GM12878 (cell line): ENCODE data around the gene GH1. TPM values are rescaled to one million over a fixed set of nuclear protein-coding genes. Genes with fewer than 3 reads are reported as not detected.

Experiments
- ATAC-seq: fragments of 200-7000 bp; cut with Tn5 transposase; 3 replicates; pipeline ENCODE4 v1.9.1; 2020; ENCODE audit warnings: mild to moderate bottlenecking, moderate library complexity
- BruUV-seq: library from RNA; stranded (reverse); fragments of 400-500 nt; replicated peaks from 2 replicates; lab custom pipeline; 2021; lab: Mats Ljungman, UMichigan
- CTCF ChIA-PET: fragments of 300-600 bp; sonication (Branson Sonifier 250); formaldehyde crosslinking; extraction: SDS; loops from one replicate; lab custom pipeline; 2021; ENCODE audit warnings: inconsistent platforms; lab: Yijun Ruan, JAX
- POLR2A ChIA-PET: fragments of 350-600 bp; formaldehyde crosslinking; extraction: SDS; loops from one replicate; lab custom pipeline; 2021; ENCODE audit warnings: inconsistent platforms; lab: Charles Lee
- RAD21 ChIA-PET: fragments of 300-600 bp; sonication (Branson Sonifier 250); formaldehyde crosslinking; loops from one replicate; lab custom pipeline; 2023; ENCODE audit warnings: antibody characterized with exemption; ENCODE audit not compliant: unreplicated experiment; lab: Charles Lee
- SMC1A ChIA-PET: fragments of 300-600 bp; sonication (Branson Sonifier 250); formaldehyde crosslinking; loops from one replicate; lab custom pipeline; 2023; ENCODE audit not compliant: unreplicated experiment, uncharacterized antibody; lab: Charles Lee
- DNase-seq: peaks from one replicate; pipeline ENCODE4 v3.0.0-alpha.2; 2011; ENCODE audit warnings: low read depth, low spot score
- FAIRE-seq: peaks from 3 replicates; lab custom pipeline; 2011; peaks lifted over from hg19 to GRCh38; lab: Jason Lieb, UNC
- H2AFZ ChIP-seq: 2 replicates; pipeline ENCODE4 v1.6.0; 2011; ENCODE audit warnings: low read depth, low read length, control low read depth; ENCODE audit not compliant: control insufficient read depth
- H3K27ac ChIP-seq: 2 replicates; pipeline ENCODE4 v1.5.1; 2011; ENCODE audit warnings: control low read depth; ENCODE audit not compliant: control insufficient read depth, insufficient read depth
- H3K27me3 ChIP-seq, 2 experiments: replicated peaks in 1 of 2; 2 replicates each; pipeline versions ENCODE4 v1.6.0 to v1.6.1; 2011; ENCODE audit warnings: low read length in 1 of 2; ENCODE audit not compliant: control insufficient read depth in 2 of 2, insufficient read depth in 2 of 2
- H3K36me3 ChIP-seq, 2 experiments: 2 replicates each; pipeline ENCODE4 v1.5.1; 2011; ENCODE audit warnings: low read length in 1 of 2; ENCODE audit not compliant: control insufficient read depth in 2 of 2, insufficient read depth in 2 of 2
- H3K4me1 ChIP-seq: 2 replicates; pipeline ENCODE4 v1.6.1; 2011; ENCODE audit warnings: mild to moderate bottlenecking, low read length, moderate library complexity, mixed read lengths; ENCODE audit not compliant: control insufficient read depth, insufficient read depth
- H3K4me2 ChIP-seq: 2 replicates; pipeline ENCODE4 v1.6.0; 2011; ENCODE audit warnings: control low read depth; ENCODE audit not compliant: control insufficient read depth, insufficient read depth
- H3K4me3 ChIP-seq: fragments of 200-600 bp; sonication (generic); 2 replicates; pipeline ENCODE4 v1.5.1; 2016
- H3K79me2 ChIP-seq: 2 replicates; pipeline ENCODE4 v1.6.0; 2011; ENCODE audit warnings: low read length; ENCODE audit not compliant: control insufficient read depth, insufficient read depth
- H3K9ac ChIP-seq: 2 replicates; pipeline ENCODE4 v1.8.0; 2011; ENCODE audit warnings: low read length, control low read depth, mixed read lengths; ENCODE audit not compliant: control insufficient read depth, insufficient read depth
- H3K9me3 ChIP-seq: replicated peaks from 3 replicates; pipeline ENCODE4 v1.5.1; 2011; ENCODE audit warnings: mild to moderate bottlenecking, low read length; ENCODE audit not compliant: control insufficient read depth, insufficient read depth
- H4K20me1 ChIP-seq: 2 replicates; pipeline ENCODE4 v1.6.0; 2011; ENCODE audit not compliant: control insufficient read depth, insufficient read depth
- CBX3 ChIP-seq: fragments of 200-600 bp; sonication (generic); IDR thresholded peaks from 2 replicates; pipeline ENCODE4 v1.6.1; 2016; ENCODE audit warnings: low read depth, borderline replicate concordance
- CBX5 ChIP-seq: sonication (generic); IDR thresholded peaks from 2 replicates; pipeline ENCODE4 v1.6.1; 2016; ENCODE audit warnings: low read depth, moderate library complexity, mild to moderate bottlenecking, inconsistent platforms
- CHD1 ChIP-seq: IDR thresholded peaks from 2 replicates; pipeline ENCODE4 v1.6.1; 2012; ENCODE audit warnings: low read depth, low read length, improper control_type of control experiment
- CREM ChIP-seq: IDR thresholded peaks from 2 replicates; pipeline ENCODE4 v1.6.1; 2014; ENCODE audit warnings: antibody characterized with exemption, low read depth
- EED ChIP-seq: sonication (generic); IDR thresholded peaks from 2 replicates; pipeline ENCODE4 v1.6.1; 2016; ENCODE audit warnings: antibody characterized with exemption, low read depth
- EP300 ChIP-seq, 2 experiments: fragments of 150-350 bp in 1 of 2; IDR thresholded peaks; 2 replicates each; pipeline ENCODE4 v1.6.1; 2011 to 2012; ENCODE audit warnings: low read depth in 2 of 2, low read length in 2 of 2, borderline replicate concordance in 1 of 2, improper control_type of control experiment in 1 of 2, inconsistent platforms in 1 of 2; ENCODE audit not compliant: control insufficient read depth in 1 of 2
- ETV6 ChIP-seq, 2 experiments: fragments of 450-650 bp in 1 of 2; IDR thresholded peaks in 1 of 2; conservative IDR thresholded peaks in 1 of 2; 2 replicates each; pipeline ENCODE4 v1.6.1; 2014; ENCODE audit warnings: antibody characterized with exemption in 1 of 2, borderline replicate concordance in 1 of 2, low read depth in 1 of 2, mild to moderate bottlenecking in 1 of 2, moderate library complexity in 1 of 2
- FOS ChIP-seq: IDR thresholded peaks from 3 replicates; pipeline ENCODE4 v1.6.1; 2011; ENCODE audit warnings: borderline replicate concordance; ENCODE audit not compliant: insufficient read length; ENCODE audit errors: extremely low read depth
- JUND ChIP-seq: IDR thresholded peaks from 2 replicates; pipeline ENCODE4 v1.6.1; 2012; ENCODE audit warnings: low read depth, mild to moderate bottlenecking, low read length, improper control_type of control experiment, moderate library complexity
- SRF ChIP-seq, 2 experiments: IDR thresholded peaks; 2 replicates each; pipeline ENCODE4 v1.6.1; 2011; ENCODE audit warnings: low read depth in 2 of 2, low read length in 2 of 2, mild to moderate bottlenecking in 1 of 2, moderate library complexity in 1 of 2
- WGBS: methylation state at CpG from one replicate; pipeline ENCODE4 v1.1.6; 2016; ENCODE audit warnings: low lambda C conversion rate; ENCODE audit not compliant: insufficient replicate concordance, insufficient coverage; ENCODE audit errors: missing lambda C conversion rate; 5-methylcytosine and 5-hydroxymethylcytosine counted together
- in situ Hi-C: fragments of 300-500 bp; cut with MboI; formaldehyde crosslinking; loops from 9 replicates; pipeline ENCODE4 v1.14.3; 2018; ENCODE audit warnings: mixed read lengths
- intact Hi-C: fragments of 100-400 bp; cut with micrococcal nuclease; formaldehyde crosslinking; loops from one replicate; pipeline ENCODE4 v1.14.2; 2022; ENCODE audit not compliant: unreplicated experiment
- polyA plus RNA-seq, 11 experiments: library from polyadenylated mRNA; depleted of rRNA in 4 of 11; unstranded in 6 of 11; stranded (reverse) in 5 of 11; fragments of >200 nt; fragmentation: Nextera tagmentation in 4 of 11; fragmentation: Illumina TruSeq in 1 of 11; extraction: Ambion mirVana in 4 of 11; extraction: Trizol in 1 of 11; gene quantifications; 1 replicate in 1 of 11; 2 replicates in 10 of 11; pipeline versions ENCODE4 v1.2.1 to v1.2.3, GENCODE V29; 2011 to 2016; ENCODE audit warnings: inconsistent platforms in 2 of 11, missing spikeins in 2 of 11, low read depth in 1 of 11
- total RNA-seq, 4 experiments: library from RNA; depleted of rRNA in 3 of 4; stranded (reverse); fragments of >200 nt in 3 of 4; fragmentation: Illumina TruSeq in 1 of 4; extraction: Trizol in 1 of 4; gene quantifications; 2 replicates each; pipeline versions ENCODE4 v1.2.1 to v1.2.3, GENCODE V29; 2013 to 2021
- TF ChIP-seq, protein P1 (sequence below): fragments of 450-650 bp; IDR thresholded peaks from 2 replicates; pipeline ENCODE4 v1.6.1; 2017; ENCODE audit warnings: low read depth, mild to moderate bottlenecking, moderate library complexity
- TF ChIP-seq, protein P2 (sequence below): IDR thresholded peaks from 2 replicates; pipeline ENCODE4 v1.6.1; 2011; ENCODE audit warnings: low read depth, low read length, improper control_type of control experiment, borderline replicate concordance
- TF ChIP-seq, protein P3 (sequence below): fragments of 450-650 bp; IDR thresholded peaks from 2 replicates; pipeline ENCODE4 v1.6.1; 2016; ENCODE audit warnings: mild to moderate bottlenecking
- TF ChIP-seq, protein P4 (sequence below), 3 experiments: IDR thresholded peaks in 2 of 3; conservative IDR thresholded peaks in 1 of 3; 2 replicates each; pipeline ENCODE4 v1.5.1; 2011; ENCODE audit warnings: low read depth in 3 of 3, low read length in 3 of 3, mild to moderate bottlenecking in 3 of 3, control low read depth in 2 of 3, moderate library complexity in 2 of 3, inconsistent platforms in 1 of 3, mixed read lengths in 1 of 3; ENCODE audit not compliant: control insufficient read depth in 2 of 3, insufficient read depth in 1 of 3; ENCODE audit errors: extremely low read depth in 1 of 3

The GH1 gene
- total and polyA plus RNA-seq, 10 of the 15 experiments (the other 5 are each of a cell fraction or from before 2014, with no cell fraction given) = 0.13 to 0.42 TPM; not detected in 8

DNA sequence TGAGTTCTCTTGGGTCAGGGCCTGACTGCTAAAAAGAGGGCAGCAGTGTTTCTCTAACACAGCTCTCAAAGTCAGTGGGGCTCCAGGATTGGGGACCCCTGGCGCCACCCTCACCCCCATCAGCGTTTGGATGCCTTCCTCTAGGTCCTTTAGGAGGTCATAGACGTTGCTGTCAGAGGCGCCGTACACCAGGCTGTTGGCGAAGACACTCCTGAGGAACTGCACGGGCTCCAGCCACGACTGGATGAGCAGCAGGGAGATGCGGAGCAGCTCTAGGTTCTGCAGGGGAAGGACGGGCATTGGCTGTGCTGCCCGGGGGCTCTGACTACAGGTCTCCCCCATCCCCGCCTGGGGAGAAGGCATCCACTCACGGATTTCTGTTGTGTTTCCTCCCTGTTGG lies 993 bp downstream of the GH1 start:
- BruUV-seq = no TSS peak
- no peak overlapping the region for H2AFZ ChIP-seq
- DNase-seq = no peak
- ChIA-PET POLR2A (interaction anchor here (1.1 to 2.2 kb wide), 2 partner anchors 15 to 214 kb away, joined by 4 to 15 read pairs; partner anchors contain the start of gene CD79B), SMC1A (interaction anchor here (1.2 to 14.0 kb wide), 8 partner anchors 14 to 215 kb away, joined by 3 to 248 read pairs (median 72); partner anchors contain the start of genes CD79B and ICAM2), RAD21 (interaction anchor here (1.1 to 9.2 kb wide), 7 partner anchors 10 to 214 kb away, joined by 3 to 288 read pairs (median 70); partner anchors contain the start of genes CD79B, ERN1 and ICAM2), CTCF (interaction anchor here (1.0 to 17.4 kb wide), 15 partner anchors 9 to 215 kb away, joined by 3 to 481 read pairs (median 28); partner anchors contain the start of genes CD79B, ERN1 and ICAM2)
- in situ Hi-C loops (no loop called here), intact Hi-C loops (loop anchor here (2.0 kb wide), 2 partner anchors 99 to 215 kb away; no protein-coding TSS in a partner anchor)
- no peak overlapping the region for H3K4me3 ChIP-seq
- H3K9ac ChIP-seq = no peak overlapping the region
- no peak overlapping the region for H3K4me2 ChIP-seq
- H3K27me3 ChIP-seq = no peaks in the 10 kb centered on the region
- H4K20me1 ChIP-seq = no peaks in the 10 kb centered on the region
- FAIRE-seq = no peak
- peaks cover 16% of the 10 kb centered on the region for H3K4me1 ChIP-seq
- no peak overlapping the region for H3K27ac ChIP-seq
- 60% methylated on average over 13 of the region's 13 CpGs for WGBS
- no peak for ATAC-seq
- no peaks in the 10 kb centered on the region for H3K79me2 ChIP-seq
- no peaks in the 10 kb centered on the region for H3K36me3 ChIP-seq
- no peaks in the 10 kb centered on the region for H3K9me3 ChIP-seq
- TF ChIP-seq EP300 (IDR thresholded peaks at IDR 0.05; ENCODE audit: borderline replicate concordance in 1 of 2, control insufficient read depth in 1 of 2, low read depth in 2 of 2, low read length in 2 of 2) = no peak
- TF ChIP-seq JUND = no peak
- TF ChIP-seq CBX5 = no peak
- TF ChIP-seq, protein P1, sequence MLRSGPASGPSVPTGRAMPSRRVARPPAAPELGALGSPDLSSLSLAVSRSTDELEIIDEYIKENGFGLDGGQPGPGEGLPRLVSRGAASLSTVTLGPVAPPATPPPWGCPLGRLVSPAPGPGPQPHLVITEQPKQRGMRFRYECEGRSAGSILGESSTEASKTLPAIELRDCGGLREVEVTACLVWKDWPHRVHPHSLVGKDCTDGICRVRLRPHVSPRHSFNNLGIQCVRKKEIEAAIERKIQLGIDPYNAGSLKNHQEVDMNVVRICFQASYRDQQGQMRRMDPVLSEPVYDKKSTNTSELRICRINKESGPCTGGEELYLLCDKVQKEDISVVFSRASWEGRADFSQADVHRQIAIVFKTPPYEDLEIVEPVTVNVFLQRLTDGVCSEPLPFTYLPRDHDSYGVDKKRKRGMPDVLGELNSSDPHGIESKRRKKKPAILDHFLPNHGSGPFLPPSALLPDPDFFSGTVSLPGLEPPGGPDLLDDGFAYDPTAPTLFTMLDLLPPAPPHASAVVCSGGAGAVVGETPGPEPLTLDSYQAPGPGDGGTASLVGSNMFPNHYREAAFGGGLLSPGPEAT = no peak
- TF ChIP-seq CBX3 = no peak
- TF ChIP-seq CHD1 = no peak
- TF ChIP-seq, protein P2, sequence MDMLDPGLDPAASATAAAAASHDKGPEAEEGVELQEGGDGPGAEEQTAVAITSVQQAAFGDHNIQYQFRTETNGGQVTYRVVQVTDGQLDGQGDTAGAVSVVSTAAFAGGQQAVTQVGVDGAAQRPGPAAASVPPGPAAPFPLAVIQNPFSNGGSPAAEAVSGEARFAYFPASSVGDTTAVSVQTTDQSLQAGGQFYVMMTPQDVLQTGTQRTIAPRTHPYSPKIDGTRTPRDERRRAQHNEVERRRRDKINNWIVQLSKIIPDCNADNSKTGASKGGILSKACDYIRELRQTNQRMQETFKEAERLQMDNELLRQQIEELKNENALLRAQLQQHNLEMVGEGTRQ = no peak
- no peak for TF ChIP-seq ETV6 (conservative IDR thresholded peaks at IDR 0.05 in 1 of 2, IDR thresholded peaks at IDR 0.05 in 1 of 2; ENCODE audit: borderline replicate concordance in 1 of 2, low read depth in 1 of 2)
- TF ChIP-seq CREM = no peak
- TF ChIP-seq FOS = no peak
- TF ChIP-seq, protein P3, sequence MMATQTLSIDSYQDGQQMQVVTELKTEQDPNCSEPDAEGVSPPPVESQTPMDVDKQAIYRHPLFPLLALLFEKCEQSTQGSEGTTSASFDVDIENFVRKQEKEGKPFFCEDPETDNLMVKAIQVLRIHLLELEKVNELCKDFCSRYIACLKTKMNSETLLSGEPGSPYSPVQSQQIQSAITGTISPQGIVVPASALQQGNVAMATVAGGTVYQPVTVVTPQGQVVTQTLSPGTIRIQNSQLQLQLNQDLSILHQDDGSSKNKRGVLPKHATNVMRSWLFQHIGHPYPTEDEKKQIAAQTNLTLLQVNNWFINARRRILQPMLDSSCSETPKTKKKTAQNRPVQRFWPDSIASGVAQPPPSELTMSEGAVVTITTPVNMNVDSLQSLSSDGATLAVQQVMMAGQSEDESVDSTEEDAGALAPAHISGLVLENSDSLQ = no peak
- TF ChIP-seq EED = no peak
- TF ChIP-seq SRF (IDR thresholded peaks at IDR 0.05; ENCODE audit: low read depth in 2 of 2, low read length in 2 of 2) = no peak
- TF ChIP-seq, protein P4, sequence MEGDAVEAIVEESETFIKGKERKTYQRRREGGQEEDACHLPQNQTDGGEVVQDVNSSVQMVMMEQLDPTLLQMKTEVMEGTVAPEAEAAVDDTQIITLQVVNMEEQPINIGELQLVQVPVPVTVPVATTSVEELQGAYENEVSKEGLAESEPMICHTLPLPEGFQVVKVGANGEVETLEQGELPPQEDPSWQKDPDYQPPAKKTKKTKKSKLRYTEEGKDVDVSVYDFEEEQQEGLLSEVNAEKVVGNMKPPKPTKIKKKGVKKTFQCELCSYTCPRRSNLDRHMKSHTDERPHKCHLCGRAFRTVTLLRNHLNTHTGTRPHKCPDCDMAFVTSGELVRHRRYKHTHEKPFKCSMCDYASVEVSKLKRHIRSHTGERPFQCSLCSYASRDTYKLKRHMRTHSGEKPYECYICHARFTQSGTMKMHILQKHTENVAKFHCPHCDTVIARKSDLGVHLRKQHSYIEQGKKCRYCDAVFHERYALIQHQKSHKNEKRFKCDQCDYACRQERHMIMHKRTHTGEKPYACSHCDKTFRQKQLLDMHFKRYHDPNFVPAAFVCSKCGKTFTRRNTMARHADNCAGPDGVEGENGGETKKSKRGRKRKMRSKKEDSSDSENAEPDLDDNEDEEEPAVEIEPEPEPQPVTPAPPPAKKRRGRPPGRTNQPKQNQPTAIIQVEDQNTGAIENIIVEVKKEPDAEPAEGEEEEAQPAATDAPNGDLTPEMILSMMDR (IDR thresholded peaks at IDR 0.05 in 2 of 3, conservative IDR thresholded peaks at IDR 0.05 in 1 of 3; ENCODE audit: control insufficient read depth in 2 of 3, extremely low read depth in 1 of 3, insufficient read depth in 1 of 3, low read depth in 3 of 3, low read length in 3 of 3) = no peak
